HepG2 (cell line): ENCODE data around the gene TTLL11. TPM values are rescaled to one million over a fixed set of nuclear protein-coding genes. Genes with fewer than 3 reads are reported as not detected.

Experiments
- ATAC-seq: fragments of 200-7000 bp; cut with Tn5 transposase; 3 replicates; pipeline ENCODE4 v1.9.1; 2020; ENCODE audit warnings: mild to moderate bottlenecking, moderate library complexity
- BruUV-seq: library from RNA; stranded (reverse); fragments of 400-500 nt; replicated peaks from 2 replicates; lab custom pipeline; 2021; lab: Mats Ljungman, UMichigan
- CTCF ChIA-PET: fragments of 300-600 bp; formaldehyde crosslinking; extraction: SDS; loops from one replicate; lab custom pipeline; 2021; ENCODE audit warnings: low total read pairs, inconsistent platforms, low intra/inter-chr PET ratio; lab: Yijun Ruan, JAX
- POLR2A ChIA-PET: fragments of 350-600 bp; sonication (Branson Sonifier 250); formaldehyde crosslinking; loops from one replicate; lab custom pipeline; 2020; ENCODE audit warnings: antibody characterized with exemption, inconsistent platforms; lab: Yijun Ruan, JAX
- DNase-seq: peaks from one replicate; pipeline ENCODE4 v3.0.0-alpha.2; 2015; ENCODE audit warnings: low spot score
- FAIRE-seq: peaks from 3 replicates; lab custom pipeline; 2011; peaks lifted over from hg19 to GRCh38; lab: Jason Lieb, UNC
- H2AFZ ChIP-seq: one replicate; pipeline ENCODE4 v1.6.1; 2011; ENCODE audit warnings: low read length, inconsistent platforms
- H3K27ac ChIP-seq: fragments of 300-600 bp; 3 replicates; pipeline ENCODE4 v1.8.0; 2011; ENCODE audit warnings: mixed run types, mild to moderate bottlenecking, mixed read lengths, low read length, inconsistent platforms; ENCODE audit not compliant: insufficient read depth; ENCODE audit errors: extremely low read length
- H3K27me3 ChIP-seq, 2 experiments: fragments of 200-600 bp in 1 of 2; 2 replicates in 1 of 2; 3 replicates in 1 of 2; pipeline versions ENCODE4 v1.6.0 to v1.8.0; 2011; ENCODE audit warnings: low read length in 2 of 2, mild to moderate bottlenecking in 2 of 2, moderate library complexity in 2 of 2, inconsistent platforms in 1 of 2; ENCODE audit not compliant: insufficient read depth in 2 of 2, control insufficient read depth in 1 of 2
- H3K36me3 ChIP-seq, 2 experiments: fragments of 200-600 bp in 1 of 2; replicated peaks in 1 of 2; 2 replicates in 1 of 2; 3 replicates in 1 of 2; pipeline versions ENCODE4 v1.5.1 to v1.8.0; 2011; ENCODE audit warnings: low read length in 2 of 2, inconsistent platforms in 1 of 2; ENCODE audit not compliant: insufficient read depth in 2 of 2, control insufficient read depth in 1 of 2
- H3K4me1 ChIP-seq: 2 replicates; pipeline ENCODE4 v1.5.1; 2012; ENCODE audit warnings: low read length, inconsistent platforms; ENCODE audit not compliant: insufficient read depth
- H3K4me2 ChIP-seq: 2 replicates; pipeline ENCODE4 v1.6.0; 2011; ENCODE audit warnings: low read depth, low read length, inconsistent platforms
- H3K4me3 ChIP-seq, 3 experiments: fragments of 200-600 bp in 1 of 3; sonication (generic), shearing (Covaris generic) in 1 of 3; replicated peaks in 1 of 3; 2 replicates each; pipeline ENCODE4 v1.5.1; 2011 to 2016; ENCODE audit warnings: low read length in 3 of 3, inconsistent platforms in 2 of 3, low read depth in 2 of 3, mild to moderate bottlenecking in 2 of 3, control low read depth in 1 of 3, mixed read lengths in 1 of 3; ENCODE audit not compliant: insufficient read depth in 1 of 3
- H3K79me2 ChIP-seq: one replicate; pipeline ENCODE4 v1.6.1; 2011; ENCODE audit warnings: low read length, inconsistent platforms; ENCODE audit not compliant: insufficient read depth
- H3K9ac ChIP-seq: 2 replicates; pipeline ENCODE4 v1.6.0; 2011; ENCODE audit warnings: mild to moderate bottlenecking, low read depth, low read length, inconsistent platforms; ENCODE audit not compliant: insufficient read depth
- H3K9me3 ChIP-seq: 2 replicates; pipeline ENCODE4 v1.5.1; 2012; ENCODE audit warnings: mild to moderate bottlenecking, low read length
- H4K20me1 ChIP-seq: 2 replicates; pipeline ENCODE4 v1.6.0; 2011; ENCODE audit warnings: inconsistent platforms, mild to moderate bottlenecking, low read length, moderate library complexity; ENCODE audit not compliant: insufficient read depth
- CBX2 ChIP-seq, 2 experiments: fragments of 200-600 bp in 1 of 2; sonication (generic); formaldehyde crosslinking in 1 of 2; IDR thresholded peaks; 2 replicates each; pipeline versions ENCODE4 v1.7.0 to v1.8.1; 2018 to 2022; ENCODE audit warnings: low read depth in 2 of 2, low read length in 1 of 2, mild to moderate bottlenecking in 1 of 2, missing genetic modification reagents in 1 of 2
- KLF16 ChIP-seq, 2 experiments: sonication (generic) in 1 of 2; formaldehyde crosslinking in 1 of 2; IDR thresholded peaks; 2 replicates each; pipeline versions ENCODE4 v1.6.1 to v1.8.0; 2016 to 2023; ENCODE audit warnings: missing genetic modification reagents in 2 of 2, missing compliant biosample characterization in 1 of 2
- MNT ChIP-seq: fragments of 450-650 bp; IDR thresholded peaks from 2 replicates; pipeline ENCODE4 v1.6.1; 2016
- NCOA1 ChIP-seq: sonication (generic); formaldehyde crosslinking; IDR thresholded peaks from 2 replicates; pipeline ENCODE4 v1.9.0; 2021; ENCODE audit warnings: missing genetic modification reagents
- NCOR1 ChIP-seq: fragments of 200-600 bp; sonication (generic); IDR thresholded peaks from 2 replicates; pipeline ENCODE4 v1.7.0; 2017; ENCODE audit warnings: antibody characterized with exemption, low read length, borderline replicate concordance
- ZMYM3 ChIP-seq: sonication (generic); formaldehyde crosslinking; IDR thresholded peaks from 2 replicates; pipeline ENCODE4 v1.5.1; 2020; ENCODE audit warnings: mild to moderate bottlenecking, missing genetic modification reagents
- ZNF530 ChIP-seq: sonication (generic); formaldehyde crosslinking; IDR thresholded peaks from 2 replicates; pipeline ENCODE4 v1.5.0; 2020; ENCODE audit warnings: low read depth, mild to moderate bottlenecking, missing genetic modification reagents
- WGBS: methylation state at CpG from one replicate; pipeline ENCODE4 v1.1.6; 2017; ENCODE audit warnings: low lambda C conversion rate; 5-methylcytosine and 5-hydroxymethylcytosine counted together
- in situ Hi-C: cut with HindIII; loops from 2 replicates; pipeline ENCODE4 v1.10.0; 2017; ENCODE audit warnings: low pct_unique_long_range_greater_than_20kb; ENCODE audit not compliant: extremely low pct_ligation_motif_present
- intact Hi-C: fragments of 100-400 bp; cut with micrococcal nuclease; formaldehyde crosslinking; loops from one replicate; pipeline ENCODE4 v1.10.0; 2022; ENCODE audit not compliant: unreplicated experiment
- polyA plus RNA-seq, 8 experiments: library from polyadenylated mRNA; depleted of rRNA in 3 of 8; stranded (reverse) in 7 of 8; unstranded in 1 of 8; fragments of >200 nt; fragmentation: Illumina TruSeq in 4 of 8; extraction: Trizol in 4 of 8; gene quantifications; 2 replicates each; pipeline versions ENCODE4 v1.2.1 to v1.2.3, GENCODE V29; 2011 to 2016; ENCODE audit warnings: low read depth in 4 of 8, missing spikeins in 1 of 8, mixed read lengths in 1 of 8; ENCODE audit not compliant: insufficient read depth in 1 of 8
- total RNA-seq, 5 experiments: library from RNA; depleted of rRNA; stranded (reverse); fragments of >200 nt; fragmentation: Illumina TruSeq; extraction: Trizol; gene quantifications; 2 replicates each; pipeline ENCODE4 v1.2.3, GENCODE V29; 2016; ENCODE audit warnings: low read depth in 1 of 5

TTLL11 gene
- total and polyA plus RNA-seq, 2 of the 13 experiments (the other 11 are each of a cell fraction or from before 2014, with no cell fraction given) = 4.5 to 5.2 TPM

GRCh38 chr9:122129969-122130368, 36.9 kb upstream of the TTLL11 start:
- Histone ChIP-seq H3K4me3 (no peak overlapping the region), H3K36me3 (no peaks in the 10 kb centered on the region), H3K4me1 (peaks cover 46% of the 10 kb centered on the region), H3K9me3 (no peaks in the 10 kb centered on the region), H3K27me3 (peaks cover 0 to 15% of the 10 kb centered on the region in 2 experiments; a peak in 1 of 5 replicates), H3K4me2 (no peak overlapping the region), H3K9ac (no peak overlapping the region)
- POLR2A ChIA-PET = no interaction called here
- no TSS peak for BruUV-seq
- in situ Hi-C loops (loop anchor here (10.0 kb wide), 1 partner anchor 325 kb away; no protein-coding TSS in a partner anchor), intact Hi-C loops (no loop called here)
- no peak for ATAC-seq
- TF ChIP-seq MNT (peak; percentile 58), CBX2 (IDR thresholded peaks at IDR 0.05; ENCODE audit: low read depth, low read length) (no peak), CBX2 (CRISPR knock-in tag; IDR thresholded peaks at IDR 0.05; ENCODE audit: low read depth) (no peak)
- TF ChIP-seq, all 625 proteins: peak for 1
- FAIRE-seq = no peak
- no peaks in the 10 kb centered on the region for H4K20me1 ChIP-seq
- CTCF ChIA-PET = no interaction called here
- no peak overlapping the region for H3K27ac ChIP-seq
- H3K79me2 ChIP-seq = no peaks in the 10 kb centered on the region
- no peak overlapping the region for H2AFZ ChIP-seq
- no peak for DNase-seq
- 21% methylated on average over 2 of the region's 2 CpGs for WGBS

- WGBS = 28% methylated on average over 7 of the region's 7 CpGs
- no peaks in the 10 kb centered on the region for H3K9me3 ChIP-seq
- TF ChIP-seq NCOR1 = no peak
- no peak for TF ChIP-seq ZNF530 (CRISPR knock-in tag)
- no peak for TF ChIP-seq KLF16 (CRISPR knock-in tag; IDR thresholded peaks at IDR 0.05)
- TF ChIP-seq NCOA1 = no peak
- no peak for TF ChIP-seq ZMYM3 (CRISPR knock-in tag)
- H4K20me1 ChIP-seq = no peaks in the 10 kb centered on the region
- H3K36me3 ChIP-seq = no peaks in the 10 kb centered on the region
- intact Hi-C loops = no loop called here
- BruUV-seq = no TSS peak
- in situ Hi-C loops = loop anchor here (10.0 kb wide), 1 partner anchor 326 kb away; no protein-coding TSS in a partner anchor
- no peak overlapping the region for H3K4me3 ChIP-seq
- ATAC-seq = no peak
- ChIA-PET POLR2A (no interaction called here), CTCF (no interaction called here)
- DNase-seq = no peak
- no peak overlapping the region for H3K9ac ChIP-seq
- H2AFZ ChIP-seq = no peak overlapping the region
- H3K79me2 ChIP-seq = no peaks in the 10 kb centered on the region
- peaks cover 39% of the 10 kb centered on the region for H3K4me1 ChIP-seq
- no peak overlapping the region for H3K27ac ChIP-seq
- peaks cover 0 to 20% of the 10 kb centered on the region in 2 experiments; a peak in 1 of 5 replicates for H3K27me3 ChIP-seq
- H3K4me2 ChIP-seq = no peak overlapping the region
- FAIRE-seq = no peak
Observed at GRCh38 chr9:122128969-122129343, 35.8 kb upstream of the TTLL11 start.
